GM18508 (cell line): ENCODE results near the gene ERICH3.
A peak's percentile ranks its signal among the peaks of the same experiment; 100 is the strongest.

Source experiments
- ATAC-seq: cut with Tn5 transposase; IDR thresholded peaks from one replicate; pipeline ENCODE4 v1.9.1; 2021; ENCODE audit warnings: moderate number of reproducible peaks; ENCODE audit not compliant: insufficient read depth, unreplicated experiment

Gene ERICH3

DNA sequence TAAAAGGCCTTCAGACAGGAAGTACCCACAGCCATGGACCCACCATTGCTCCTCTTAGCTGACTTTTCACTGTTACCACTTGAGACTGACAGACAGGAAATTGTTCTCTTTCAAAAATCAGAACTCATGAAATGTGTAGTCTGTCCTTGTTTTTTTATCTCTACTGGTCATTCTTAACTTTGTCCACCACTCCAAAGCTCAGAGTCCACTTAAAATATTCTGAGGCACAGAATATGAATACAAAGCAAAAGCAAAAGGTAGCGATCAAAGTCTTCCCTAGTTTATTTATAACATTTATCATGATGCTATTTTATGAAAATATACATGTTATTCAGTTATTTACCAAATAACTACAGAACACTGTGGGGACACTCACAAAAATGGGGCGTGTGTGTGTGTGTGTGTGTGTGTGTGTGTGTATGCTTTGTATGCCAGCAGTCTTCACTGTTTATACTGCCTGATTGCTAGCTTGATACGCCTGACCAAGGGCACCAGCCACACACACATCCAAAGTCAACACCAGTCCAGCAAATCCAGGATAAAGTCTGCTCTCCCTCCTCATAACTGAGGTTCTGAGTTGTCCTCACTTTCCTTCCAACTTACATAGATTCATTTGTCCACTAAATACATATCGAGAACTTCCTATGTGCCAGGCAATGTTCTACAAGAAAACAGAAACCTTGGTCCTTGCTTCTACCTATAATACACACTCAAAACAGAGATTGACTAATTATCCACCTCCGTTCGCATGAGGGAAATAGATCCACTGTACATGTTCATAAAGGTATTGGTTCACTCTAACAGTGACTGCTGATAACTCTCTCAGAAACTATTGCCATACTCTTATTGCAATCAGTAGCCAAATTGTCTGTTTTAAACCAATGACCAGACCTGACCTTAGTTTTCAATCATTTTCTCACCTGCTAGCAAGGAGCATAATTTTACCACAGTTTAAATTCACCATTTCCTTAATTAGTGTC lies 79.4 kb downstream of the ERICH3 start:
- no peak for ATAC-seq

DNA sequence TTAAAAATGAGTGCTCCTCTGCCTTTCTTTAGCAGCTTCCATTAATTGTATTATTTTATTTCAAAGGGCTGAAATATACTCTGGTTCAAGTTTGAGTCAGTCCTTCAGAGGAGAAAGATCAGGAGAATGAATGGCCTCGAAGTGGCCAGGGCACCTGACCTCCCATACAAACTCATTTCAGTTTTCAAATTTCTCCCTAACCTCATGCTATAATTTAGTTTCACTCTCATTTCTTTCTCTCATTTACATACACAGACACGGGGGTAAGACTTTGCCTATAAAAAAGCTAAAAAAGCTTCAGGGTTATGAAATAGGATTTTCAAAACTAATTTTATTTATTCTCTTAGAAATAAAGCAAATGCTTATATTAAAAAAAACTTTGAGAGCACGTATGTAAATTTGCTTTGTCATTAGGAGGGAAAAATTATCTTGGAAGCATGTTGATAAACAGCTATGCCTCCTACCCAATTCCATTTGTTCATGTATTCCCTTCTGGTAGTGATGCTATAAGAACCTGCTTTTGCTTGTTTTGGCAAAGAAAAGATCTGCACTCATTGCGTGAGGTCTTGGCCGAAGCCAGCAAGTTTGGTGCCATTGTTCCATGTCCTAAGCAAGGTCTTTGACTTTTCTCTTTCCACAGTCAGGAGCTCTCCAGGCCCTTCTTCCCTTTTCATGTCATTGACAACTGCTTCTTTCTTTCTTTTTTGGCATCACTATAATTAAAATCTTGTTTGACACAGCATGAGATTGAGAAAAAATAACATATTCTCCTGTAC lies 80.8 kb downstream of the ERICH3 start:
- ATAC-seq: no peak

DNA sequence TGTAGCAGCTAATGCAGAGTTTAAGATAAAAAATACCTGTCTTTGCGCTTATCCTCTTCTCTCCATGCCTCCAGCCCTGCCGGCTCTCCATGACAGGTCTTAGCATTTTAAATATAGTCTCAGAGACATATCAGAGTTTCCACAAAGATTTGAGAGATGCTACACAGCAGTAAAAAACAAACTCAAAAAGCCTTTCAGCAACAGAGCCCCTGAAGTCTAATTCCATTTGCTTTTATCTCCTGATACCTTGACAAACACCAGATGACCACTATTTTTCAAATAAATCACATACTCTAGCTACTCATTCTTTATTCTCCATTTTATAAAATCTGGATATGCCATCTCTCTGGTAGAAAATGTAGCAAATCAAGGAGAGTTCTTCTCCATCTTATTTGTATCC lies 81.6 kb downstream of the ERICH3 start:
- ATAC-seq: no peak

DNA sequence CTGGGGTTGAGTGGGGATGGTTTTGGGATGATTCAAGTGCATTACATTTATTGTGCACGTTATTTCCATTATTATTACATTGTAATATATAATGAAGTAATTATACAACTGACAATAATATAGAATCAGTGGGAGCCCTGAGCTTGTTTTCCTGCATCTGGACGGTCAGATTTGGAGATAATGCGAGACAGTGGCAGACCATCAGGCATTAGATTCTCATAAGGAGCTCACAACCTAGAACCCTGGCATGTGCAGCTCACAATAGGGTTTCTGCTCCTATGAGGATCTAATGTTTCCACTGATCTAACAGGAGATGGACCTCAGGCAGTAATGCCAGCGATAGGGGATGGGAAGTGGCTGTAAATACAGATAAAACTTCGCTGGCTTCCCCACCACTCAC lies 83.3 kb downstream of the ERICH3 start:
- no peak for ATAC-seq

DNA sequence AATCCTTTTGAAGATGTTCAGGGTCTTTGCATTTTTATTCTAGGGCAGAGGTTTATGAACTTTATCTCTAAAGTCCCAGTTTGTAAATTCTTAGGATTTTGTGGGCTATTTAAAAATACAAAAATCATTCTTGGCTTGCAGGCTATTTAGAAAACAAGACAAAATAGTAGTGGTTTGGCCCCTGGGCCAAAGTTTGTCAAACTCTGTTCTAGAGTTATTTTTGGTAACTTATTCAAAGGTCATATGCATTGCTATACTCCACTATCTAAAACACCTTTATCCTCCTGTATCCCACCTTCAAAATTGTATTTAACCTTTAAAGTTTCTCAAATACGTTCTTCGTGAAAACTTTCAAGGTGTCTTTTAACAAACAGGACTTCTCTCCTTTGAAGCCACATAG lies 85.7 kb downstream of the ERICH3 start:
- no peak for ATAC-seq

DNA sequence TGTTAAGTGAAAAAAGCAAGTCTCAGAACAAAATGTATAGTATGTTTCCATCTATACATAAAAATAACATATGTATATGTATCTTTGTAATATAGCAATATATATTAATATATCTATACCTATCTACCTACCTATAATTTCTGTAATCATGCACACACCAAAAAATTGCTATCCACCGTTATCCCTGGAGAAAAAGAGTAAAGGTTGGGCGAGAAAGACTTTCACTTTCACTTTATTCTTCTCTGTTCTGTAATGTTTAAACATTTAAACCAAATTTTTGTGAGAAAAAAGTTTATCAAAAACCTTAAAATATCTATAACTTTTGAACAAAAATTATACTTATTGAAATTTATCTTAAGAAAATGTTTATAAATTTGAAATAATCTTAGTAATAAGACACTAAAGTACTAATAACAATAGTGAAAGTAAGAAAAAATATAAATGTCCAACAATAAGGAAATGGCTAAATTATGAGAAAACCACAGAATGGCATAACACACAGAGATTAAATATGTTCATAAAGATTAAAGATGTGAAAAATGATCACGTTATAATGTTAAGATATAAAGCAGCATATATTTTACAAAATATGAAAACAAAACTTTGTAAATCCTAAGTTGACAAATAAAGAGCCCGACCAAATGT lies 87.2 kb downstream of the ERICH3 start:
- ATAC-seq: peak; percentile 51

DNA sequence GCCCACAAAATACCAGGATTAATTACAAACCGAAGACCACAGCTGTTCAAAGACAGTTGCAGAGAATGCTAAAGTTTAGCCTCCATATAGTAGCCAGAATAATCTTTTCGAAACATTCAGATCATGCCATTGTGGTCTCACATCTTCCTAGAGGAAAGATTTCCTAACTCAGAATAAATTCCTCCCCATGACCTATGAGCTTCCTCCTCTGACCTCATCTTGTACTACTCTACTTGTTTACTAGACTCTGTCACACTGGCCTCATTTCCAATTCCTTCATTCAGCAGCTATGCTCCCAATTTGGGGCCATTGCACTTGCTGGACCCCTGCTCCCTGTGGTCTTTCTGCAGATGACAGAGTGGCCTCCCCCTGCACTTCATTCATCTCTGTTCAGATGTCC lies 89.4 kb downstream of the ERICH3 start:
- ATAC-seq: no peak

DNA sequence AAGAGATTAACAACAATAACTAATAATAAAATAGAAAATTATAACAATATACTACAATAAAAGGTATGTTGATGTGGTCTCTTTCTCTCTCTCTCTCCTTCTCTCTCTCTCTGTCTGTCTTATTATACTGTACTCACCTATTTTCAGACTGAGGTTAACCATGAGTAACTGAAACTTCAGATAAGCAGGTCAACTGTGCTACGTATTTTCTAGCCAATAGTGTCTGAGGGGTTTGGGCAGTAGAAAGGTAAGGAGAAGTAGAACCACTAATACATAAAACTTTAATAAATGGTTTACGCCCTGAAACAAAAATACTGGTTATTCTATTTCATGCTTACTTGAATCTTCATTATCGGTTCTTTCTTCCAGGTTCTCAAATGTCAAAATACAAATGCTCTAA lies 90.2 kb downstream of the ERICH3 start:
- no peak for ATAC-seq

DNA sequence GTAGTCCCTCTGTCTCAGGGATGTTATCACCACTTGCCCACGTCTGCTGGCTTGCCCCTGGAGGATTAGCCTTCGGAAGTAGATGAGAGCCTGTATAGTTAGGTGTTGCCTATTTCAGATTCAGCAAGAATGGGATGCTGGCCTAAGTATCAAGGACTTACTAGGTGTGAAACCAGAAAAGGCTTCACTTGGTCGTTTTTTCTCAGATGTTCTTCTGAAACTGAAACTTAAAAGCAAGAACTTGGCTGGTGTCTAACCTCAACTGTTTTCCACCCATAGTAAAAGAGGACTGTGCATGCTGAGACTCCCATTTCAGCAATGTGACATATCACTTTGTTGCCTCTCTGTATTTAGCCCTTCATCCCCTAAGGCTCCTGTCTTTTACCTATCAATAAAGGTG lies 94.2 kb downstream of the ERICH3 start:
- ATAC-seq: peak; percentile 98

DNA sequence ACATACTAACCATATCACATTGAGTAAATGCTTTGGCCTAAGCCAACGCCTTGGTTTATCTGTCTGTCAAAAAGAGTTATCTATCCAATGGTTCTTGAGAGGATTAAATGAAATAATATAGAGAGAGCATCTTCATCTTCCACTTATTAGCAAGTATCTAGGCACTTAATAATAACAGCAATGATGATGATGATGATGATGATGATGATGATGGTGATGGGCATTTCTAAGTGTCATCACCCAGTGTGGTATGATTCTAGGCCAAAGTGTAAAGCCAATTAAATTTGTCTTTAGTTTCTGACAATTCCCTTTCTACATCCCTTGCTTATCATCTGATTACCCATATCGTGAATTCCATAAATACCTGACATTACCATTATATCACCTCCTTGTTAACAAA lies 95.5 kb downstream of the ERICH3 start:
- no peak for ATAC-seq

DNA sequence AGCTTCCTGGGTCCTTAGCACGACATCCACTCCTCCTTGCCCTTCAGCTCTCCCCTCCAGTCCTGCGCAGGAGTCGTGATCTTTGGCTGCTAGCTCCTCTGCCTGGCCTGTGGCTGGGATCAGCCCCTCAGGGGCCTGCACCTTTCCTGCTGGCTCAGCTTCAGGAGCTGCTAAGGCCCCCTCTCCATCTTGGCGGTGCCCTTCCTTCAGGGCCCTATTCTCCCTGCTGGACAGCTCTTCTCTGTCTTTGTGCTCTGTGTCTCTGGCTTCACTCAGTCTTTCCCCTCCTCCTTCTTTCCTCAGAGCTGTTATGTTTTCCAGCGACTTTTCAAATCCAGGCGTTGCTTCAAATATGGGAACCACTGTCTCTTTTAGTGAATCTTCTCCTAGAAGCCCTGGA lies 101.7 kb downstream of the ERICH3 start:
- no peak for ATAC-seq

DNA sequence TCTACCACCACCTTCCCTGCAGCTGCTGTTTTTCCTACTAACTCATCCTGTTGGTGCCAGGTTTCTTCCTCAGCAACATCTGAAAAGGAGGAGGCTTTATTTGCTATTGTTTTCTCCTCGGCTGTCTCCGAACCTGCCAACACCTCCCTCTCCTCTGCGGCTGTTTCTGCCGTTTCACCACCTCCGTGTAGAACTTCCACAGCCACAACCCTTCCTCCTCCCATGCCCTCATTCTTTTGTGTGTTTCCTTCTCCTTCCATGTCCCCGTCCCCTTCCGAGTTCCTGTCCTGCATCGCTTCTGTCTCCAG lies 102.1 kb downstream of the ERICH3 start:
- no peak for ATAC-seq

DNA sequence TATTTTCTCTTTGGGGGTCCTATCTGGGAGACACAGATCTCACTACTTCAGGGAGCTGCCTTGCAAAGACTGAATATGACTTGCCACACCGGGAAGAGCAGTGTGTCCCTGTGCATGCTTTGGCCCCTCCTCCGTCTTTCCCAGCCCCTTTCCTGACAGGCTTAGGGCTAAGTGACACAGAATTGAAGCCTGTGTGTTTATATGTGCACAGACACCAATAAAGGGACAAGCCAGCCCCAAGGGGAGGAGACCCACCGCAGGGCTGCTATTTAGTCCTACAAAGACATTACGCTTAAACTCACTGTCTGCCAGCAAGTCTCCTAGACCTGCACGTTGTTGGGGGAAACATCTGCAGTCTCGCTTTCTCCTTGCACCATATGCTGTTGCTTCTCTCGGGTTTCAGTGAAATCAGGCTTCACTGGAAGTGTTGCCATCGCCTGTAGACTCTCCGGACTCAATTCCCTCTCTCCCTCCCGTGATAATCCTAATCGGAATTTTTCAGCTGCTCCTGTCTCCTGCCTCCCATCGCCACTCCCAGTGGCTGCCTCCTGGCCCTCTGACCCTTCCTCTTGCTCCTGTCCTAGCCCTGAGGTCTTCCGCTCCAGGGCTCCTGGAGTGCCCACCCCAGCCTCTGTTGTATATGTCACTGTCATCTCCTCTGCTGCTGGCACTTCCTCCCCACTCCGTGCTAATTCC lies 102.6 kb downstream of the ERICH3 start:
- ATAC-seq: no peak

DNA sequence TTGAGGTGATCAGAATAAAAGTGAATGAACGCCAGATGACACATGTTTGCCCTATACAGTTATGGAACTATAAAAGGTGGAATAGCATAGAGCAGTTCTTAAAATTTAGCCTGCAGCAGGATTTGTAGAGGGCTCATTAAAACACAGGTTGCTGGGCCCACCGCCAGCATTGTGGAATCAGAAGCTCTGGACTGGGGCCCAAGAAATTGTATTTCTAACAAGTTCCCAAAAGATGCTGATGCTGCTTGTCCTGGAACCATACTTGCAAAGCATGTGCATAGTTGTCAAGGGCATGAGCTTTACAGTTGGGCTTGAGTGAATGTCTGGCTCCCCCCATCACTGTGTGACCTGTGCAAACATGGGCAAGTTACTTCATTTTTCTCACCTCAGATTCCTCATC lies 123.7 kb downstream of the ERICH3 start:
- ATAC-seq: no peak

DNA sequence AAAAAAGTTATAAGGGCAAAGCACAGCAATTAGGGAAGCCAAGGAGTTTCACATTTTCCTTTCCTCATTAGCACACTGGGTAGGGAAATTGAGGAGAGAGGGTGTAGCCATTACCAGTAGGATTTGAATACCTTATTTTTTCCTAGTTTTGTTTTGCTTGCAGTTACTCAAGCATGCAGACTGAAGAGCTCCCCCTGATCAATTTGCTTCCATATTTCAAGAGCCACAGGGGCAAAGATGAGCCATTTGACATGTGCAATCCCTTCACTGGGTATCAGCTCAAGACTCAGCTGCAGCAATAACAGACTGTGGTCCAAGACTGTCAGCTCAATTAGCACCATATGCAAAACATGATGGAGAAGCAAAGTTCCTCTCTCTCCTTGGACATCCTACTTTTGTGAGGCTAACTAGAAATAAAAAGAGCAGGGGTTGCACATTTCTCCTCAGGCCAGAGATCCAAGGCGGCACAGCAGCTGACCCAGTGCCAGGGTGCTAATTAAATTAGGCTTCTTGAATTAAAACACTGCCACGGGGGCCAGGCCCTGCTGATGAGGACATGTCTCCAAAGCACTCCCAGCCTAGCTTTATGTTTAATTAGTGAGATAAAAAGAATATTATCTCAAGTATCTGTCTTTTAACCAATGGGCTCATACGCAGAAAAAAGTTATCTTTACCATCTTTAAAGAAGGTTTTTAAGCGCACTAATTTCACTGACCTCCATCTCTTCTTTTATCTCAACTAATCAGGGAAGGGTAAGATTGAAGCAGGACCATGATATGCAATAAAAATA lies 124.4 kb downstream of the ERICH3 start:
- no peak for ATAC-seq

DNA sequence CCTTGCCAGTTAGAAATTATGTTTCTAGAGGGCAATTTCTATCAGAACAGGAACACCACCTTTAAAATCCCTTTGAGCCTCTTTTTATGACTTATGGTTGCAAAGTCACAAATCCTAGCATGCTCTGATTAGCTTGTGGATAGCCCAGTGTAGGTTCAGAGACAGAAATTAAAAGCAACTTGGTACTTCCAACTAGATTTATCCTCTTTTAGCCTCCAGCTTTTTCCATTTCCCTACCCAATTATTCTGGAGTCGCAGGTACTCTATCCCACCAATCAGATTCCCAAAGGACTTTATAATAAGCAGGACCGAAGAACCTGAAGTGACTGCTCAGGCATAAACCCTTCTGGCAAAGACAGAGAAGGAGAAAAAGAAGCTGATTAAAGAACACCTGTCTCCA lies 127.8 kb downstream of the ERICH3 start:
- no peak for ATAC-seq

DNA sequence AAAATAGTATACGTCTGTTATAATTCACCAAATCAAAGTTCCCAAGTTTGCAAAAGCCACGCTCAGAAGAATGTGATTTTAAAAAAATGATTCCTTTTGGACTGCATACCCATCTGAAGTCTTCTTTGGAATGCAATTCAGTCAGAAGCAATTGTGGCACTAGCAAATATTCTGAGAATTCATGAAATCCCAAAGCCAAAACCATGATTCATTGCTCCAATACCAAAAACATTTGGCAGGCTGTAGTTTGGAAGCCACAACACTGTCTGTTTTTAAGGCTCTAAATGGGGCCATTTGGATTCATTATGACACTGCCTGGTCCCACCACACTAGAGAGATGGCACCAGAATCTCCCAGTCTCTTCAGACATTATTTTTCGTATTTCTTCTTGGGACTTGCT lies 139.4 kb downstream of the ERICH3 start:
- no peak for ATAC-seq

DNA sequence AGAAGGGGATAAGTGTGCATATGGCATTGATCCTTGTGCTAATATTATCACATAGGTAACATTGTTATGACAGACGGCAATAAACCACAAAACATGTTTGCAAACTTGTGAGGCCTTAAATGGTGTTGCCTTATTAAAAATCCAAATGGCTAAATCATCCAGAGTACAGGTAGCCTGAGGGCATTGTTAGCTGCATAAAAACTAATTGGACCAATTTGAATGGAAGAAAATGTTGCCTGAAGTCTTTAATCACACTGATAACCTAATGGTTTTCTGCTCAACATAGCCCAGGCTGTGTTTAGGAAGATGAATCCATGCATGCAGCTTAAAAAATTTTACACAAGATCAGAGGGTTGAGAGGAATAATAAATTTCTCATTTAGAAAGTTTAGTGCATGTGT lies 141.8 kb downstream of the ERICH3 start:
- ATAC-seq: no peak

DNA sequence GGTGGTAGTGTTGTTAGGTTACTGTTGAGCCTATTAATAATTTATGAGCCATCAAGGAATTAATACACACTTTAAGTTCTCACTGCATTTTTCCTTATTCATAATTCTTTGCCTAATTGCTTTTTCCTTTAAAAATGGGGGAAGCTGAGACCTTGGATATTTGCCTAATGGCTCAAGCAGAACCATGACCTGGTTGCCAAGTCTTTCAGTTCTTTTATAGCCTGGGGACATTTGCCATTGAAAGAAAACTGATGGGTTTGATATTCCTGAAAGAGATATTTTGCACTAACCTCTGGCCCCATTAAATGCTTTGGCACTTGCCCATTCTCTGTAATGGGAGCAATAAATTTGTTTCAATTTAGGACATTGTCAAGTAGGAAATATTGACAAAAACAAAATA lies 142.7 kb downstream of the ERICH3 start:
- ATAC-seq: no peak

DNA sequence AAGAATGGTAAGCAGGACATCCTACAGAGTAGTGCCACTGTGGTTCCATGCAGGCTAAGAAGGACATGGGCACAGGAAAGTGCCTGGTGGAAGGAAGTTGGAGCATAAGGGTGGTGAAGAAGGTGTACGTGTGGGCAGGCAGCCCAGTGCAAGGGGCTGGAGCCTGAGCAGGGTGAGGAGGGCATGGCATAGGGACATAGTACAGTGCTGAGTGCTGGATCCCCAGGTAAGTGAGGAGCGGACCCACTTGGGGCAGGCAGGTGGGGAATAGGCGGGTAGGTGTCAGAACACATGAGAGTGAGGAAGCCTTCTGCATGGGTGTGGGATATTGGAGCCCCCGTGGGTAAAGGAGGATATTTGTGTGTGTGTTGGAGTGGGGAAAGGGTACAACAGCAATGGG lies 145.5 kb downstream of the ERICH3 start:
- no peak for ATAC-seq
